ENCODE data around the gene PTPN6. TPM values are rescaled to one million over a fixed set of nuclear protein-coding genes. Genes with fewer than 3 reads are reported as not detected.
A peak's percentile ranks its signal among the peaks of the same experiment; 100 is the strongest.

PTPN6 gene
- total and polyA plus RNA-seq, 2 donors (not counting 1 experiment from before 2014, with no cell fraction given) = 0.06 TPM; not detected in 1

- no peak for DNase-seq (ENCODE audit: low read depth in 2 of 2)
- H3K27ac ChIP-seq (ENCODE audit: insufficient read depth, low read length) = no peak overlapping the region
- no peak overlapping the region for H3K4me3 ChIP-seq (replicated peaks in 1 of 4; ENCODE audit: control extremely low read depth in 1 of 4, insufficient read depth in 1 of 4, low read depth in 3 of 4, low read length in 4 of 4)
- H3K9me3 ChIP-seq (ENCODE audit: control insufficient read depth, insufficient read depth, low read depth, low read length) = no peaks in the 10 kb centered on the region
- H3K4me2 ChIP-seq (ENCODE audit: extremely low read depth, insufficient read depth, low read length) = no peak overlapping the region
- no peak overlapping the region for H2AFZ ChIP-seq (ENCODE audit: low read length)
- H3K4me1 ChIP-seq (ENCODE audit: control insufficient read depth, extremely low read depth, insufficient read depth, low read length) = peaks cover 4% of the 10 kb centered on the region
- no peaks in the 10 kb centered on the region for H4K20me1 ChIP-seq (ENCODE audit: control insufficient read depth, extremely low read depth, insufficient read depth, low read length)
- peaks cover 13% of the 10 kb centered on the region for H3K79me2 ChIP-seq (ENCODE audit: control insufficient read depth, insufficient read depth, low read length)
- TF ChIP-seq EZH2 (IDR thresholded peaks at IDR 0.05; ENCODE audit: low read length, missing control alignments) (no peak), CTCF (conservative IDR thresholded peaks at IDR 0.05 in 1 of 2, IDR thresholded peaks at IDR 0.05 in 1 of 2; ENCODE audit: low read depth in 1 of 2, low read length in 2 of 2) (no peak)
- peaks cover 24% of the 10 kb centered on the region for H3K36me3 ChIP-seq (ENCODE audit: control insufficient read depth, insufficient read depth, low read length)
- no peaks in the 10 kb centered on the region for H3K27me3 ChIP-seq (ENCODE audit: control insufficient read depth, insufficient read depth, low read length)
- no peak overlapping the region for H3K9ac ChIP-seq (ENCODE audit: insufficient read depth, low read length)
Observed at GRCh38 chr12:6963791-6964413, 12.7 kb downstream of the PTPN6 start.

GRCh38 chr12:6964605-6965025 is 13.5 kb downstream of the PTPN6 start:
- DNase-seq (ENCODE audit: low read depth in 2 of 2) = no peak
- Histone ChIP-seq H3K9ac (ENCODE audit: insufficient read depth, low read length) (no peak overlapping the region), H4K20me1 (ENCODE audit: control insufficient read depth, extremely low read depth, insufficient read depth, low read length) (no peaks in the 10 kb centered on the region), H3K36me3 (ENCODE audit: control insufficient read depth, insufficient read depth, low read length) (peaks cover 24% of the 10 kb centered on the region), H3K4me2 (ENCODE audit: extremely low read depth, insufficient read depth, low read length) (no peak overlapping the region), H3K27me3 (ENCODE audit: control insufficient read depth, insufficient read depth, low read length) (no peaks in the 10 kb centered on the region), H3K9me3 (ENCODE audit: control insufficient read depth, insufficient read depth, low read depth, low read length) (no peaks in the 10 kb centered on the region), H3K4me3 (replicated peaks in 1 of 4; ENCODE audit: control extremely low read depth in 1 of 4, insufficient read depth in 1 of 4, low read depth in 3 of 4, low read length in 4 of 4) (no peak overlapping the region), H2AFZ (ENCODE audit: low read length) (no peak overlapping the region), H3K4me1 (ENCODE audit: control insufficient read depth, extremely low read depth, insufficient read depth, low read length) (peaks cover 9% of the 10 kb centered on the region), H3K79me2 (ENCODE audit: control insufficient read depth, insufficient read depth, low read length) (peaks cover 19% of the 10 kb centered on the region), H3K27ac (ENCODE audit: insufficient read depth, low read length) (no peak overlapping the region)
- no peak for TF ChIP-seq CTCF (conservative IDR thresholded peaks at IDR 0.05 in 1 of 2, IDR thresholded peaks at IDR 0.05 in 1 of 2; ENCODE audit: low read depth in 1 of 2, low read length in 2 of 2)
- no peak for TF ChIP-seq EZH2 (IDR thresholded peaks at IDR 0.05; ENCODE audit: low read length, missing control alignments)

GRCh38 chr12:6965026-6965661 is 14.0 kb downstream of the PTPN6 start:
- no peak overlapping the region for H3K27ac ChIP-seq (ENCODE audit: insufficient read depth, low read length)

More at GRCh38 chr12:6965026-6965661, 14.0 kb downstream of the PTPN6 start:
- no peak overlapping the region for H3K4me3 ChIP-seq (replicated peaks in 1 of 4; ENCODE audit: control extremely low read depth in 1 of 4, insufficient read depth in 1 of 4, low read depth in 3 of 4, low read length in 4 of 4)
- no peaks in the 10 kb centered on the region for H3K27me3 ChIP-seq (ENCODE audit: control insufficient read depth, insufficient read depth, low read length)
- H3K4me1 ChIP-seq (ENCODE audit: control insufficient read depth, extremely low read depth, insufficient read depth, low read length) = peaks cover 9% of the 10 kb centered on the region
- peaks cover 24% of the 10 kb centered on the region for H3K79me2 ChIP-seq (ENCODE audit: control insufficient read depth, insufficient read depth, low read length)
- no peaks in the 10 kb centered on the region for H4K20me1 ChIP-seq (ENCODE audit: control insufficient read depth, extremely low read depth, insufficient read depth, low read length)
- H2AFZ ChIP-seq (ENCODE audit: low read length) = no peak overlapping the region
- TF ChIP-seq EZH2 (IDR thresholded peaks at IDR 0.05; ENCODE audit: low read length, missing control alignments) (no peak), CTCF (conservative IDR thresholded peaks at IDR 0.05 in 1 of 2, IDR thresholded peaks at IDR 0.05 in 1 of 2; ENCODE audit: low read depth in 1 of 2, low read length in 2 of 2) (peak; percentile 78 to 89)
- H3K9me3 ChIP-seq (ENCODE audit: control insufficient read depth, insufficient read depth, low read depth, low read length) = no peaks in the 10 kb centered on the region
- H3K36me3 ChIP-seq (ENCODE audit: control insufficient read depth, insufficient read depth, low read length) = peaks cover 24% of the 10 kb centered on the region
- peak; percentile 73 to 90 for DNase-seq (ENCODE audit: low read depth in 2 of 2)
- no peak overlapping the region for H3K4me2 ChIP-seq (ENCODE audit: extremely low read depth, insufficient read depth, low read length)
- no peak overlapping the region for H3K9ac ChIP-seq (ENCODE audit: insufficient read depth, low read length)

Measured in fibroblast of lung (primary cell).